ENCODE data around the gene PSEN2. TPM values are rescaled to one million over a fixed set of nuclear protein-coding genes. Genes with fewer than 3 reads are reported as not detected.

The PSEN2 gene
- total RNA-seq, 1 experiment from 2014 or later: 17.4 TPM

DNA sequence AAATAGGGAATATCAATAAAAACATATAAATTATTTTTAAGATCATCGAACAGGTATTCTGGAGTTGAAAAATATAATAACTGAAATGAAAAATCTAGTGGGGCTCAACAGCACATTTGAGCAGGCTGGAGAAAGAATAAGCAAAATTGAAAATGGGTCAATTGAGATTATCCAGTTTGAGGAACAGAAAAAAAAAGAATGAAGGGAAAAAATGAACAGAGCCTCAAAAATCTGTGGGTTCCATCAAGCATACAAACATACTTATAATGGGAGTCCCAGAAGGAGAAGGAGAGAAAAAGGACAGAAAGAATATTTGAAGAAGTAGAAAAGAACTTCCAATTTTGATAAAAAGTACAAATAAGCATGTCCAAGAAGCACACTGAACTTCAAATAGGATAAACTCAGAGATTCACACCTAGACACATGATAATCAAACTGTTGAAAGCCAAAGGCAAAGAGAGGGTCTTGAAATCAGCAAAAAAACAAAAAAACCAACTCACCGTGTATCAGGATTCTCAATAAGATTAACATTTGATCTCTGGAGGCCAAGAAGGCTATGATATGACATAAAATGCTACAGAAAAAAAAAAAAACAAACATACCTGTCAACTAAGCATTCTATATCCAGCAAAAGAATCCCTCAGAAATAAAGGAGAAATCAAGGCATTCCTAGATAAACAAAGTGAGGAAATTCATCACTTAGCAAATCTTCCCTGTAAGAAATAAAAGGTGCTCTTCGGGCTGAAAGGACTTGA is 64.2 kb downstream of the PSEN2 start:
- H3T11ph ChIP-seq (ENCODE audit: low read length): no peak overlapping the region
- H3K36me3 Mint-ChIP-seq (ENCODE audit: insufficient read depth in 1 of 3, low read depth in 3 of 3): peaks cover 3 to 7% (median 7%) of the 10 kb centered on the region in 3 experiments; a peak in 3 of 7 replicates
- peaks cover 5% of the 10 kb centered on the region for H3K23me2 ChIP-seq (ENCODE audit: insufficient read length, low read depth, low read length, poor library complexity, severe bottlenecking)
- no peak overlapping the region for H3K18ac ChIP-seq (ENCODE audit: insufficient read length, low read depth, low read length)
- no peak overlapping the region for H2AFZ ChIP-seq (ENCODE audit: low read length)
- H2AK5ac ChIP-seq (ENCODE audit: insufficient read length, low read length): no peak overlapping the region
- TF ChIP-seq, protein P1, sequence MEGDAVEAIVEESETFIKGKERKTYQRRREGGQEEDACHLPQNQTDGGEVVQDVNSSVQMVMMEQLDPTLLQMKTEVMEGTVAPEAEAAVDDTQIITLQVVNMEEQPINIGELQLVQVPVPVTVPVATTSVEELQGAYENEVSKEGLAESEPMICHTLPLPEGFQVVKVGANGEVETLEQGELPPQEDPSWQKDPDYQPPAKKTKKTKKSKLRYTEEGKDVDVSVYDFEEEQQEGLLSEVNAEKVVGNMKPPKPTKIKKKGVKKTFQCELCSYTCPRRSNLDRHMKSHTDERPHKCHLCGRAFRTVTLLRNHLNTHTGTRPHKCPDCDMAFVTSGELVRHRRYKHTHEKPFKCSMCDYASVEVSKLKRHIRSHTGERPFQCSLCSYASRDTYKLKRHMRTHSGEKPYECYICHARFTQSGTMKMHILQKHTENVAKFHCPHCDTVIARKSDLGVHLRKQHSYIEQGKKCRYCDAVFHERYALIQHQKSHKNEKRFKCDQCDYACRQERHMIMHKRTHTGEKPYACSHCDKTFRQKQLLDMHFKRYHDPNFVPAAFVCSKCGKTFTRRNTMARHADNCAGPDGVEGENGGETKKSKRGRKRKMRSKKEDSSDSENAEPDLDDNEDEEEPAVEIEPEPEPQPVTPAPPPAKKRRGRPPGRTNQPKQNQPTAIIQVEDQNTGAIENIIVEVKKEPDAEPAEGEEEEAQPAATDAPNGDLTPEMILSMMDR (conservative IDR thresholded peaks at IDR 0.05): no peak
- H3K4me3 Mint-ChIP-seq: no peak overlapping the region
- H3K9ac ChIP-seq (ENCODE audit: extremely low read depth, insufficient read length, low read length): no peak overlapping the region
- no peak overlapping the region for H3K4ac ChIP-seq (ENCODE audit: low read depth, low read length)
- no peaks in the 10 kb centered on the region; the same call in 1 of the 2 replicates for H3K27me3 Mint-ChIP-seq (ENCODE audit: low read depth)
- no peak overlapping the region for H2BK20ac ChIP-seq (ENCODE audit: low read depth, low read length, poor library complexity, severe bottlenecking)
- H3K56ac ChIP-seq (ENCODE audit: insufficient read length, low read depth, low read length): no peak overlapping the region
- no peak overlapping the region for H3K4me2 ChIP-seq (ENCODE audit: insufficient read depth, insufficient read length, low read length)
- WGBS (ENCODE audit: extremely low coverage, insufficient read length, low lambda C conversion rate): no CpG with 5 or more reads among the region's 3 CpGs
- no peak overlapping the region for H4K8ac ChIP-seq (replicated peaks; ENCODE audit: insufficient read length, low read depth, low read length)
- no peak overlapping the region for H2BK5ac ChIP-seq (ENCODE audit: insufficient read length, low read length)
- H3K27ac Mint-ChIP-seq: no peak overlapping the region
- H3K79me2 ChIP-seq (ENCODE audit: insufficient read depth, low read length): no peaks in the 10 kb centered on the region
- no peak for DNase-seq
- H4K20me1 ChIP-seq (ENCODE audit: control insufficient read depth, insufficient read depth, insufficient read length): no peaks in the 10 kb centered on the region
- peaks cover 2% of the 10 kb centered on the region; the same call in 1 of the 2 replicates for H3K4me1 ChIP-seq (ENCODE audit: insufficient read depth, low read length)
- no peak overlapping the region for H3K23ac ChIP-seq (ENCODE audit: insufficient read length, low read depth, low read length)
- H3K27ac ChIP-seq (ENCODE audit: insufficient read length, low read depth, low read length): no peak overlapping the region
- peaks cover 11 to 17% of the 10 kb centered on the region in 2 experiments for H3K9me3 Mint-ChIP-seq
- no peak overlapping the region for H2BK15ac ChIP-seq (ENCODE audit: low read depth, low read length)
- H3K9me3 ChIP-seq (ENCODE audit: control insufficient read depth, low read depth, low read length): no peaks in the 10 kb centered on the region
- no peak overlapping the region for H2BK12ac ChIP-seq (ENCODE audit: insufficient read length, low read depth, low read length)
- H3K79me1 ChIP-seq (ENCODE audit: insufficient read depth, low read depth, low read length, poor library complexity, severe bottlenecking): no peaks in the 10 kb centered on the region
- no peak overlapping the region for H4K91ac ChIP-seq (ENCODE audit: insufficient read length, low read depth, low read length)
- no peak overlapping the region for H3K14ac ChIP-seq (ENCODE audit: insufficient read depth, low read length)
- peaks cover 12 to 17% of the 10 kb centered on the region in 2 experiments for H3K4me1 Mint-ChIP-seq
- no peaks in the 10 kb centered on the region for H3K27me3 ChIP-seq (ENCODE audit: insufficient read depth, low read length)
- H2BK120ac ChIP-seq (ENCODE audit: low read depth, low read length, poor library complexity, severe bottlenecking): no peak overlapping the region
- no peak overlapping the region for H4K5ac ChIP-seq (ENCODE audit: insufficient read length, low read depth, low read length)
